Fibroblast of mammary gland (primary cell): ENCODE data around the gene SLC7A5.
"Not testable (repeated sequence)": the region's sequence is repeated elsewhere in the genome, so short reads cannot be mapped to it uniquely, and the experiment has no call there.

Experiments used
- DNase-seq: peaks from one replicate; pipeline ENCODE4 v3.0.0-alpha.2; 2010; ENCODE audit warnings: low read depth
- H3K4me3 ChIP-seq: 2 replicates; pipeline ENCODE4 v1.5.1; 2011; ENCODE audit warnings: low read depth, mild to moderate bottlenecking, low read length, moderate library complexity; ENCODE audit not compliant: control insufficient read depth
- CTCF ChIP-seq: conservative IDR thresholded peaks from 2 replicates; pipeline ENCODE4 v1.5.1; 2011; ENCODE audit warnings: low read depth, low read length, inconsistent platforms; ENCODE audit not compliant: control insufficient read depth, insufficient read depth

SLC7A5 gene

GRCh38 chr16:87882436-87883019, 13.2 kb upstream of the SLC7A5 start:
- no peak overlapping the region for H3K4me3 ChIP-seq
- DNase-seq = no peak
- TF ChIP-seq CTCF = no peak

GRCh38 chr16:87881324-87882200, 12.3 kb upstream of the SLC7A5 start:
- H3K4me3 ChIP-seq = no peak overlapping the region
- TF ChIP-seq CTCF = no peak
- no peak for DNase-seq

GRCh38 chr16:87880117-87880696, 10.9 kb upstream of the SLC7A5 start:
- no peak for DNase-seq
- H3K4me3 ChIP-seq = no peak overlapping the region
- TF ChIP-seq CTCF = no peak

GRCh38 chr16:87879411-87880013, 10.2 kb upstream of the SLC7A5 start:
- not testable (repeated sequence) for DNase-seq, H3K4me3 ChIP-seq

GRCh38 chr16:87878704-87879103, 9.4 kb upstream of the SLC7A5 start:
- no peak overlapping the region for H3K4me3 ChIP-seq
- TF ChIP-seq CTCF = no peak
- no peak for DNase-seq

- H3K4me3 ChIP-seq = no peak overlapping the region
- no peak for DNase-seq
- peak; percentile 18 for TF ChIP-seq CTCF
Observed at GRCh38 chr16:87877942-87878507, 8.7 kb upstream of the SLC7A5 start.
